WERI-Rb-1 (cell line): ENCODE measurements around the gene LRIG1.

Experiments
- DNase-seq: peaks from one replicate; pipeline ENCODE4 v3.0.0-alpha.2; 2020
- H3K27ac ChIP-seq: fragments of 250-450 bp; sonication (Bioruptor Pico); 2 replicates; pipeline ENCODE4 v1.5.1; 2020; ENCODE audit warnings: mild to moderate bottlenecking, moderate library complexity
- H3K27me3 ChIP-seq: fragments of 250-450 bp; sonication (Bioruptor Pico); 2 replicates; pipeline ENCODE4 v1.5.1; 2021; ENCODE audit warnings: mild to moderate bottlenecking, low read depth, moderate library complexity; ENCODE audit not compliant: insufficient read depth, severe bottlenecking
- H3K36me3 ChIP-seq: fragments of 250-450 bp; sonication (Bioruptor Pico); 2 replicates; pipeline ENCODE4 v1.5.1; 2020; ENCODE audit warnings: mild to moderate bottlenecking, moderate library complexity
- H3K4me3 ChIP-seq: 2 replicates; pipeline ENCODE4 v1.5.1; 2011; ENCODE audit warnings: low read depth, mild to moderate bottlenecking, control low read depth, low read length
- H3K9me3 ChIP-seq: fragments of 250-450 bp; sonication (Bioruptor Pico); 2 replicates; pipeline ENCODE4 v1.5.1; 2021; ENCODE audit warnings: mild to moderate bottlenecking, moderate library complexity; ENCODE audit not compliant: severe bottlenecking
- CTCF ChIP-seq: IDR thresholded peaks from 2 replicates; pipeline ENCODE4 v1.5.1; 2011; ENCODE audit warnings: low read depth, mild to moderate bottlenecking, control low read depth, inconsistent platforms, low read length

LRIG1 gene

GRCh38 chr3:66400411-66401156, 100.2 kb downstream of the LRIG1 start:
- H3K27me3 ChIP-seq: no peaks in the 10 kb centered on the region
- no peak overlapping the region for H3K4me3 ChIP-seq
- no peak for TF ChIP-seq CTCF
- DNase-seq: no peak
- no peak overlapping the region for H3K27ac ChIP-seq
- H3K9me3 ChIP-seq: no peaks in the 10 kb centered on the region
- H3K36me3 ChIP-seq: peaks cover 8% of the 10 kb centered on the region

GRCh38 chr3:66399529-66400232, 101.1 kb downstream of the LRIG1 start:
- DNase-seq: no peak
- no peak for TF ChIP-seq CTCF
- Histone ChIP-seq H3K36me3 (peaks cover 8% of the 10 kb centered on the region), H3K9me3 (no peaks in the 10 kb centered on the region), H3K27ac (peak overlapping the region; percentile 83), H3K4me3 (no peak overlapping the region), H3K27me3 (no peaks in the 10 kb centered on the region)

GRCh38 chr3:66398228-66399025, 102.4 kb downstream of the LRIG1 start:
- Histone ChIP-seq H3K9me3 (no peaks in the 10 kb centered on the region), H3K27ac (peak overlapping the region; percentile 83), H3K27me3 (no peaks in the 10 kb centered on the region), H3K36me3 (peaks cover 8% of the 10 kb centered on the region), H3K4me3 (no peak overlapping the region)
- TF ChIP-seq CTCF: no peak
- peak; percentile 71 for DNase-seq

- no peak for DNase-seq
- no peaks in the 10 kb centered on the region for H3K27me3 ChIP-seq
- no peak overlapping the region for H3K4me3 ChIP-seq
- no peak for TF ChIP-seq CTCF
- peaks cover 14% of the 10 kb centered on the region for H3K36me3 ChIP-seq
- H3K27ac ChIP-seq: peak overlapping the region; percentile 83
- H3K9me3 ChIP-seq: no peaks in the 10 kb centered on the region
Observed at GRCh38 chr3:66397745-66398144, 103.1 kb downstream of the LRIG1 start.

GRCh38 chr3:66396888-66397287, 103.9 kb downstream of the LRIG1 start:
- Histone ChIP-seq H3K27ac (no peak overlapping the region), H3K9me3 (no peaks in the 10 kb centered on the region), H3K36me3 (peaks cover 14% of the 10 kb centered on the region), H3K4me3 (no peak overlapping the region), H3K27me3 (no peaks in the 10 kb centered on the region)
- no peak for TF ChIP-seq CTCF
- DNase-seq: no peak
